Measurements from ENCODE around the gene TBC1D16. TPM values are rescaled to one million over a fixed set of nuclear protein-coding genes. Genes with fewer than 3 reads are reported as not detected.

Gene TBC1D16
- total RNA-seq, 4 donors from 2014 or later: 11.9 to 29.7 (median 22.2) TPM

GRCh38 chr17:80025796-80026195, 9.9 kb downstream of the TBC1D16 start:
- peaks cover 0 to 39% (median 0%) of the 10 kb centered on the region in 4 donors for H3K4me1 ChIP-seq
- DNase-seq: no peak
- H3K27me3 ChIP-seq: no peaks in the 10 kb centered on the region
- no peaks in the 10 kb centered on the region for H3K9me3 ChIP-seq
- no peak for TF ChIP-seq POLR2A (IDR thresholded peaks at IDR 0.05)
- TF ChIP-seq, protein P1, sequence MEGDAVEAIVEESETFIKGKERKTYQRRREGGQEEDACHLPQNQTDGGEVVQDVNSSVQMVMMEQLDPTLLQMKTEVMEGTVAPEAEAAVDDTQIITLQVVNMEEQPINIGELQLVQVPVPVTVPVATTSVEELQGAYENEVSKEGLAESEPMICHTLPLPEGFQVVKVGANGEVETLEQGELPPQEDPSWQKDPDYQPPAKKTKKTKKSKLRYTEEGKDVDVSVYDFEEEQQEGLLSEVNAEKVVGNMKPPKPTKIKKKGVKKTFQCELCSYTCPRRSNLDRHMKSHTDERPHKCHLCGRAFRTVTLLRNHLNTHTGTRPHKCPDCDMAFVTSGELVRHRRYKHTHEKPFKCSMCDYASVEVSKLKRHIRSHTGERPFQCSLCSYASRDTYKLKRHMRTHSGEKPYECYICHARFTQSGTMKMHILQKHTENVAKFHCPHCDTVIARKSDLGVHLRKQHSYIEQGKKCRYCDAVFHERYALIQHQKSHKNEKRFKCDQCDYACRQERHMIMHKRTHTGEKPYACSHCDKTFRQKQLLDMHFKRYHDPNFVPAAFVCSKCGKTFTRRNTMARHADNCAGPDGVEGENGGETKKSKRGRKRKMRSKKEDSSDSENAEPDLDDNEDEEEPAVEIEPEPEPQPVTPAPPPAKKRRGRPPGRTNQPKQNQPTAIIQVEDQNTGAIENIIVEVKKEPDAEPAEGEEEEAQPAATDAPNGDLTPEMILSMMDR (IDR thresholded peaks at IDR 0.05): no peak
- no peaks in the 10 kb centered on the region for H3K36me3 ChIP-seq
- H3K27ac ChIP-seq: peak overlapping the region in 1 of 4 donors; percentile 29
- no peak overlapping the region for H3K4me3 ChIP-seq

GRCh38 chr17:80025140-80025539, 10.5 kb downstream of the TBC1D16 start:
- Histone ChIP-seq H3K4me3 (no peak overlapping the region), H3K36me3 (no peaks in the 10 kb centered on the region), H3K9me3 (no peaks in the 10 kb centered on the region), H3K27ac (peak overlapping the region in 1 of 4 donors; percentile 58), H3K27me3 (no peaks in the 10 kb centered on the region), H3K4me1 (peaks cover 0 to 33% (median 0%) of the 10 kb centered on the region in 4 donors)
- DNase-seq: peak in 1 of 3 donors; percentile 60
- no peak for TF ChIP-seq POLR2A (IDR thresholded peaks at IDR 0.05)
- TF ChIP-seq, protein P1 (IDR thresholded peaks at IDR 0.05): no peak

- TF ChIP-seq, protein P1 (IDR thresholded peaks at IDR 0.05): no peak
- no peak for TF ChIP-seq POLR2A (IDR thresholded peaks at IDR 0.05)
- Histone ChIP-seq H3K4me3 (peak overlapping the region in 3 of 4 donors; percentile 5 to 44 (median 30)), H3K4me1 (peaks cover 0 to 29% (median 0%) of the 10 kb centered on the region in 4 donors), H3K36me3 (no peaks in the 10 kb centered on the region), H3K9me3 (no peaks in the 10 kb centered on the region), H3K27ac (peak overlapping the region in 1 of 4 donors; percentile 58), H3K27me3 (no peaks in the 10 kb centered on the region)
- DNase-seq: no peak
Observed at GRCh38 chr17:80024206-80024972, 11.3 kb downstream of the TBC1D16 start.

DNA sequence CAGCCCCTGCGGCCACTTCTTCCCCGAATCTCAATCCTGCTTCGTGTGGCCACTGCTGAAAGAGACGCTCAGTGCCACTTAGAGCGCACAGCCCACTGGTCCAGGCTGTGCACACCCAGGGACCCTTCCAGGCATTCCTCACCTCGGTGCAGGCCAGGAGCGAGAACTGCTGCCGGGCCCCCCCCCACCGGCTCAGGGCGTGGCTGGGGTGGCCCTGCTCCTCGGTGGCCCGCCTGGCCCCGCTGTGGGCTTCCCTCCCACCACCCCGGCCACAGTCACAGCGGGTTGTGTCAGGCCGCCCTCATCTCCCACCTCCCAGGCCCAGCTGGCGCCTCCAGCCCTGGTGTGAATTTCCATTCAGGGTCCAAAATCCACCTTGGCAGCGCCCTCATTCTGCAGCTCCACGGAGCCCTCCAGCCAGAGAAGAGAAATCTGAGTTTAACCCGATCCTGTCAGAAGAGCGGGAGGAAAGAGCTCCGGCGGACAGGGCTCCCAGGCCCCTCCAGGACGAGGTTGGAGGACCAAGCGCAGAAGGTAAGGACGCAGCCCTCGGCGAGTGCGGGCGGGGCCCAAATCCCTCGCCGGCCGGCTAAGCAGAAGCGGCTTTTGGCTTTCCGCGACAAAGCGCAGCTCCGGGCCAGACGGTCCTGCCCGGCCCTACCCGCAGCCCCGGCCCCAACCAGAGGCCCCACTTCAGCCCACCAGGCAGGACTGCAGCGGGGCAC, 12.0 kb downstream of the TBC1D16 start:
- peaks cover 0 to 29% (median 0%) of the 10 kb centered on the region in 4 donors for H3K4me1 ChIP-seq
- no peak for TF ChIP-seq POLR2A (IDR thresholded peaks at IDR 0.05)
- TF ChIP-seq, protein P1 (IDR thresholded peaks at IDR 0.05): no peak
- peak overlapping the region in 3 of 4 donors; percentile 5 to 44 (median 30) for H3K4me3 ChIP-seq
- DNase-seq: no peak
- no peaks in the 10 kb centered on the region for H3K27me3 ChIP-seq
- H3K36me3 ChIP-seq: no peaks in the 10 kb centered on the region
- peak overlapping the region in 2 of 4 donors; percentile 39 to 58 for H3K27ac ChIP-seq
- H3K9me3 ChIP-seq: no peaks in the 10 kb centered on the region

DNA sequence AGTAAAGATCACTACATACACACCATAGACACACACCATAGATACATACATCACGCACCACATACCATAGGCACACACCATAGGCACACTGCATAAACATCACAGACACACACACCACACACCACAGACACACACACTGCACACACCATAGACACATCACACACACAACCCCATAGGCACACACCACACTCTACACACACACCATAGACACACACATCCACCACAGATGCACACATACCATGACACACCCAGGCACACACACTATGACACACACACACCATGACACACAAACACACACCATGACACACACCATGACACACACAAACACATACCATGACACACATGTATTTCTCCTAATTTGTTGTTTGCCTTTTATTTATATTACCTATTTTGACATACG, 14.1 kb downstream of the TBC1D16 start:
- TF ChIP-seq, protein P1 (IDR thresholded peaks at IDR 0.05): no peak
- TF ChIP-seq POLR2A (IDR thresholded peaks at IDR 0.05): no peak

More for the DNA sequence above, 14.1 kb downstream of the TBC1D16 start:
- no peak overlapping the region for H3K4me3 ChIP-seq
- H3K9me3 ChIP-seq: no peaks in the 10 kb centered on the region
- no peak overlapping the region for H3K27ac ChIP-seq
- DNase-seq: no peak
- no peaks in the 10 kb centered on the region for H3K36me3 ChIP-seq
- H3K4me1 ChIP-seq: peaks cover 0 to 29% (median 0%) of the 10 kb centered on the region in 4 donors
- H3K27me3 ChIP-seq: no peaks in the 10 kb centered on the region

Data from Peyer's patch (tissue), 4 donors.